Measurements from ENCODE around the gene DHRSX. TPM values are rescaled to one million over a fixed set of nuclear protein-coding genes. Genes with fewer than 3 reads are reported as not detected.

Gene DHRSX
- total and polyA plus RNA-seq, 9 of the 15 experiments (the other 6 are each of a cell fraction or from before 2014, with no cell fraction given), result 0.59 to 11.0 (median 6.2) TPM

DNA sequence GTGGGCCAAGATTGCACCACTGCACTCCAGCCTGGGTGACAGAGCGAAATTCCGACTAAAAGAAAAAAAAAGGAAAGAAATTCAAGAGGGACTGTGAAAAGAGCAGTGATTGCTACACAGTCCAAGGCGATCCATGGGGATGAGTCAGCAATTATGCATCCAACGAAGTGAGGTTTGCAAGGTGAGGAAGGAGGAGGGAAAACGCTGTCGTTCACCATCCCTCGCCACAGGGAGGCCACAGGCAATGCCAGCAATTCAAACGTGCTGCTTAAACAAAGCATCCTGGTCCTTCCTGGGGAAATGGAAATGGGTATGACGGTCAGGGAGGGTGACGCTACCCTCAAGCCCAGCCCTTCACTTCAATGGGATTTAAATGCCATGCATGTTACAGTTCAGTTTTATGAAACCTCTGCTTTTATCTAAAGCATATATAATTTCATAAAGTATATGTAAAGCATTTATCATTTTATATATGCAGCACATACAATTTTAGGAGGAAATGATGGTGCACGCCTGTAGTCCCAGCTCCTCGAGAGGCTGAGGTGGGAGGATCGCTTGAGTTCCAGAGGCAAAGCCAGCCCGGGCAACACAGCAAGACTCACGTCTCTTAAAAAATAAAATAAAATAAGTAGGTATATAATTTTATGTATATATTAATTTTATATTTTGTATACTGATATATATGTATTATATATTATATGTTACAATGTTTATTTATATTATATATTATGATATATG lies 108.7 kb downstream of the DHRSX start:
- BruUV-seq (replicated peaks), result no TSS peak
- DNase-seq (ENCODE audit: extremely low read depth in 1 of 4, low spot score in 3 of 4), result peak in 1 of 4 experiments; percentile 14
- POLR2A ChIA-PET, result no interaction called here
- CTCF ChIA-PET (ENCODE audit: low intra/inter-chr PET ratio), result no interaction called here
- intact Hi-C loops (cut with micrococcal nuclease), result no loop called here
- H3K27ac ChIP-seq (ENCODE audit: extremely low read depth, low read depth, low read length), result no peak overlapping the region
- H3K4me1 ChIP-seq (replicated peaks in 1 of 2; ENCODE audit: control insufficient read depth in 2 of 2, insufficient read depth in 2 of 2, low read length in 2 of 2), result peaks cover 0 to 4% of the 10 kb centered on the region in 2 experiments; a peak in 3 of 5 replicates
- TF ChIP-seq ZNF224 (CRISPR knock-in tag; IDR thresholded peaks at IDR 0.05) (no peak), NFE2 (IDR thresholded peaks at IDR 0.05; ENCODE audit: low read depth) (peak; percentile 80), MAFF (IDR thresholded peaks at IDR 0.05; ENCODE audit: low read length) (peak; percentile 65), CCAR2 (IDR thresholded peaks at IDR 0.05; ENCODE audit: low read depth, low read length) (no peak), ZNF316 (IDR thresholded peaks at IDR 0.05) (peak; percentile 84), MAFG (tag; conservative IDR thresholded peaks at IDR 0.05) (peak; percentile 72), MAFK (IDR thresholded peaks at IDR 0.05; ENCODE audit: low read length) (peak; percentile 66), C11orf30 (IDR thresholded peaks at IDR 0.05; ENCODE audit: low read depth) (peak; percentile 76)
- no peaks in the 10 kb centered on the region for H3K9me3 ChIP-seq (replicated peaks; ENCODE audit: control insufficient read depth, insufficient read depth, low read depth, low read length)
- in situ Hi-C loops (cut with MboI), result no loop called here
- no peak overlapping the region for H3K4me3 ChIP-seq
- no peak overlapping the region for H3K9ac ChIP-seq (ENCODE audit: insufficient read depth in 1 of 2, low read depth in 2 of 2, low read length in 2 of 2)
- no peaks in the 10 kb centered on the region for H3K27me3 ChIP-seq (ENCODE audit: control insufficient read depth in 2 of 2, insufficient read depth in 2 of 2, low read length in 2 of 2)
- peaks cover 4% of the 10 kb centered on the region; the same call in 2 of the 3 replicates for H3K36me3 ChIP-seq (ENCODE audit: control insufficient read depth, insufficient read depth, low read length)
- H3K9me1 ChIP-seq (ENCODE audit: control insufficient read depth, insufficient read depth, low read length), result no peaks in the 10 kb centered on the region
- H3K4me2 ChIP-seq (ENCODE audit: insufficient read depth, low read length), result no peak overlapping the region
- no peak overlapping the region for H2AFZ ChIP-seq (ENCODE audit: low read depth, low read length)
- no peak for FAIRE-seq
- no peak for ATAC-seq
- 75% methylated on average over 10 of the region's 15 CpGs for WGBS (ENCODE audit: insufficient coverage, low coverage, missing lambda C conversion rate)
- no peaks in the 10 kb centered on the region for H3K79me2 ChIP-seq (ENCODE audit: control insufficient read depth, insufficient read depth, low read length)
- no peaks in the 10 kb centered on the region for H4K20me1 ChIP-seq (replicated peaks; ENCODE audit: control insufficient read depth, insufficient read depth, low read length)
